Duodenal mucosa (tissue), 2 donors: ENCODE measurements around the gene PLSCR2.
"Not testable (repeated sequence)": the region's sequence is repeated elsewhere in the genome, so short reads cannot be mapped to it uniquely, and the experiment has no call there.

Source experiments
- H3K27ac ChIP-seq: one replicate; pipeline ENCODE4 v1.7.0; 2013; ENCODE audit warnings: low read depth, low read length
- H3K27me3 ChIP-seq, 2 donors: one replicate each; pipeline ENCODE4 v1.7.0; 2013; ENCODE audit warnings: low read length in 2 of 2, control low read depth in 1 of 2; ENCODE audit not compliant: insufficient read depth in 2 of 2, control insufficient read depth in 1 of 2
- H3K36me3 ChIP-seq, 2 donors: one replicate each; pipeline ENCODE4 v1.7.0; 2013; ENCODE audit warnings: low read length in 2 of 2, control low read depth in 1 of 2; ENCODE audit not compliant: insufficient read depth in 2 of 2, control insufficient read depth in 1 of 2
- H3K4me1 ChIP-seq, 2 donors: one replicate each; pipeline ENCODE4 v1.7.0; 2013; ENCODE audit warnings: low read length in 2 of 2, control low read depth in 1 of 2; ENCODE audit not compliant: insufficient read depth in 2 of 2, control insufficient read depth in 1 of 2
- H3K4me3 ChIP-seq, 2 donors: one replicate each; pipeline ENCODE4 v1.7.0; 2013; ENCODE audit warnings: low read length in 2 of 2, low read depth in 1 of 2
- H3K9ac ChIP-seq, 2 donors: one replicate each; pipeline ENCODE4 v1.7.0; 2013; ENCODE audit warnings: low read length in 2 of 2, low read depth in 1 of 2
- H3K9me3 ChIP-seq, 2 donors: one replicate each; pipeline ENCODE4 v1.7.0; 2013; ENCODE audit warnings: low read length in 2 of 2, control low read depth in 1 of 2; ENCODE audit not compliant: control insufficient read depth in 1 of 2

Gene PLSCR2

GRCh38 chr3:146502887-146503460 is 33.6 kb upstream of the PLSCR2 start:
- no peak overlapping the region for H3K4me3 ChIP-seq
- no peak overlapping the region for H3K27ac ChIP-seq
- no peaks in the 10 kb centered on the region for H3K27me3 ChIP-seq
- H3K9ac ChIP-seq = no peak overlapping the region
- peaks cover 4 to 15% of the 10 kb centered on the region in 2 donors for H3K4me1 ChIP-seq
- no peaks in the 10 kb centered on the region for H3K36me3 ChIP-seq
- H3K9me3 ChIP-seq = no peaks in the 10 kb centered on the region

DNA sequence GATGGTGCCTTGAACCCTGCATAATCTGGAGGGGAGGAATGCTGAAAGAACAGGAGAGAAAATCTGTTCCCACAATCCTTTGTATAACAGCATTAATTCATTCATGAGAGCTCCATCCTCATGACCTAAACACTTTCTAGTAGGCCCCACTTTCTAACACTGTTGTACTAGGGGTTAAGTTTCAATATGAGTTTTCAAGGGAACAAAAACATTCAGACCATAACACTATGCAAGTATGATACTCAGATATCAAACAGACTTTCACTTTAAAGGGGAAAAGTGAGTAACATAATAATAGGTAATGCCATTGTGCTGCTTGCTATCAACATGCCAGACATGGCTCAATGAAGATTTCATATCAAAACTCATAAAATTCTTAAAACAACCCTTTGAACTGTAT is 32.4 kb upstream of the PLSCR2 start:
- H3K4me1 ChIP-seq = peaks cover 4 to 14% of the 10 kb centered on the region in 2 donors
- H3K4me3 ChIP-seq = no peak overlapping the region
- no peak overlapping the region for H3K9ac ChIP-seq
- H3K9me3 ChIP-seq = no peaks in the 10 kb centered on the region
- no peaks in the 10 kb centered on the region for H3K27me3 ChIP-seq
- no peak overlapping the region for H3K27ac ChIP-seq
- no peaks in the 10 kb centered on the region for H3K36me3 ChIP-seq

GRCh38 chr3:146499701-146500100 is 30.3 kb upstream of the PLSCR2 start:
- H3K27ac ChIP-seq = no peak overlapping the region

GRCh38 chr3:146498002-146498736 is 28.8 kb upstream of the PLSCR2 start:
- no peak overlapping the region for H3K27ac ChIP-seq
- no peaks in the 10 kb centered on the region for H3K27me3 ChIP-seq
- H3K4me3 ChIP-seq = no peak overlapping the region
- no peak overlapping the region for H3K9ac ChIP-seq
- no peaks in the 10 kb centered on the region for H3K4me1 ChIP-seq
- no peaks in the 10 kb centered on the region for H3K36me3 ChIP-seq
- no peaks in the 10 kb centered on the region for H3K9me3 ChIP-seq

More at GRCh38 chr3:146499701-146500100, 30.3 kb upstream of the PLSCR2 start:
- Histone ChIP-seq H3K4me3 (no peak overlapping the region), H3K36me3 (no peaks in the 10 kb centered on the region), H3K9me3 (no peaks in the 10 kb centered on the region), H3K27me3 (no peaks in the 10 kb centered on the region), H3K4me1 (peaks cover 0 to 6% of the 10 kb centered on the region in 2 donors), H3K9ac (no peak overlapping the region)

GRCh38 chr3:146497145-146497843 is 27.9 kb upstream of the PLSCR2 start:
- H3K27ac ChIP-seq, H3K9ac ChIP-seq, H3K36me3 ChIP-seq, H3K9me3 ChIP-seq, H3K4me1 ChIP-seq, H3K4me3 ChIP-seq, H3K27me3 ChIP-seq: not testable (repeated sequence)

GRCh38 chr3:146496726-146497125 is 27.4 kb upstream of the PLSCR2 start:
- no peaks in the 10 kb centered on the region for H3K4me1 ChIP-seq
- H3K27me3 ChIP-seq = no peaks in the 10 kb centered on the region
- H3K9ac ChIP-seq = no peak overlapping the region
- H3K9me3 ChIP-seq = no peaks in the 10 kb centered on the region
- H3K36me3 ChIP-seq = no peaks in the 10 kb centered on the region
- no peak overlapping the region for H3K27ac ChIP-seq
- H3K4me3 ChIP-seq = no peak overlapping the region

- no peaks in the 10 kb centered on the region for H3K9me3 ChIP-seq
- no peak overlapping the region for H3K4me3 ChIP-seq
- H3K9ac ChIP-seq = no peak overlapping the region
- H3K27me3 ChIP-seq = no peaks in the 10 kb centered on the region
- no peak overlapping the region for H3K27ac ChIP-seq
- no peaks in the 10 kb centered on the region for H3K36me3 ChIP-seq
- H3K4me1 ChIP-seq = no peaks in the 10 kb centered on the region
These were observed 26.9 kb upstream of the PLSCR2 start for GRCh38 chr3:146496251-146496650.

DNA sequence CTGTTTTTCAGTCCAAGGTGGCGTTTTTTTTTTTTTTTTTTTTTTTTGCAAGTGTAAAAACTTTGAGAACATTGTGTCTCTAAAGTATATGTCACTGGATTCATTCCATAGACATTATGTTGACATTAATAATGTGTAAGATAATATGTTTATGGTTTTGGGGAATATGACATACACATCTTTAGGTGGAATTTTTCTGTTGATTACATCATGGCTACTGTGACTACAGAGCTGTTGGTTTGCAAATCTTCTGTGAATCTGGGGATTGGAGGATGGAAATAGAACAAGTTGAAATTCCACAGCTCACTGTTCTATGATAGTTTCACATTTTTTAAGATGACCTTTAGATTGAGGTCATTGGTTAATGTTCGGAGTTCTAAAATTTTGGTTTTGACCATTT is 24.4 kb upstream of the PLSCR2 start:
- Histone ChIP-seq H3K9me3 (no peaks in the 10 kb centered on the region), H3K4me3 (no peak overlapping the region), H3K36me3 (no peaks in the 10 kb centered on the region), H3K27me3 (no peaks in the 10 kb centered on the region), H3K27ac (no peak overlapping the region), H3K9ac (no peak overlapping the region), H3K4me1 (no peaks in the 10 kb centered on the region)

GRCh38 chr3:146493221-146493620 is 23.9 kb upstream of the PLSCR2 start:
- Histone ChIP-seq H3K4me3 (no peak overlapping the region), H3K9ac (no peak overlapping the region), H3K4me1 (no peaks in the 10 kb centered on the region), H3K27me3 (no peaks in the 10 kb centered on the region), H3K9me3 (no peaks in the 10 kb centered on the region), H3K36me3 (no peaks in the 10 kb centered on the region), H3K27ac (no peak overlapping the region)

DNA sequence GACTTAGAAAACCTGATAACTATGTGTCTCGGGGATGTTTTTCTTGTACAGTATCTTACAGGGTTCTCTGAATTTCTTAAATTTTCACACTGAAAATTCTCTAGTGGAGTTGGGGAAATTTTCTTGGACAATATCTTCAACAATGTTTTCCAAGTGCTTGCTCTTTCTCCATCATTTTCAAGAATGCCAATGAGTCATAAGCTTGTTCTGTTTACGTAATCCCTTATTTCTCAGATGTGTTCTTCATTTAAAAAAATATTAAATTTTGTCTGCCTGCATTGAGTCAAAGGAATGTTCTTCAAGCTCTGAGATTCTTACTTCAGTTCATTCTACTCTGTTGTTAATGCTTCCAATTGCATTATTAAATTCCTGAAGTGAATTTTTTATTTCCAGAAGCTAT is 21.9 kb upstream of the PLSCR2 start:
- H3K27ac ChIP-seq = no peak overlapping the region
- H3K9me3 ChIP-seq = no peaks in the 10 kb centered on the region
- no peak overlapping the region for H3K9ac ChIP-seq
- no peak overlapping the region for H3K4me3 ChIP-seq
- no peaks in the 10 kb centered on the region for H3K4me1 ChIP-seq
- H3K36me3 ChIP-seq = no peaks in the 10 kb centered on the region
- no peaks in the 10 kb centered on the region for H3K27me3 ChIP-seq
